Retina (tissue), 1 donor: ENCODE measurements around the gene POLA1.

Experiments used
- DNase-seq: peaks from one replicate; pipeline ENCODE4 v3.0.0-alpha.2; 2016

POLA1 gene

DNA sequence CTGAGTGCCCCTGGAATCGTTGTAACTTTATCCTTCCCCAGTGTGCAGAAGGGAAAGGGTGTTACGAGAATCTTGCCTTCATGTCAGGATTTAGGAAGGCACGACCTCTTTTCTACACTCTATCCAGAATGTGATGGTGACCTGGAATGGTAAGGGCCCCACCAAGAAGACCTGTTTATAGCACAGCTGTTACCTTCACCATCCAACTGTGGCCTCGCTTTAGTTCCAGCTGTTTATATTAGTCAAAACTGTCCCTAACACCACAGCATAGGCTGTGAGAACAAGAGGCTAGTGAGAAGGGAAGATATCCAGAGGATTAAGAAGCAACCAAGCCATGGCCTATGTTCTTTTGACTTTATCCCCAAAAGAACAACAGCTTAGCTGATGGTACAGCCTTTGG, 294.0 kb downstream of the POLA1 start:
- no peak for DNase-seq

DNA sequence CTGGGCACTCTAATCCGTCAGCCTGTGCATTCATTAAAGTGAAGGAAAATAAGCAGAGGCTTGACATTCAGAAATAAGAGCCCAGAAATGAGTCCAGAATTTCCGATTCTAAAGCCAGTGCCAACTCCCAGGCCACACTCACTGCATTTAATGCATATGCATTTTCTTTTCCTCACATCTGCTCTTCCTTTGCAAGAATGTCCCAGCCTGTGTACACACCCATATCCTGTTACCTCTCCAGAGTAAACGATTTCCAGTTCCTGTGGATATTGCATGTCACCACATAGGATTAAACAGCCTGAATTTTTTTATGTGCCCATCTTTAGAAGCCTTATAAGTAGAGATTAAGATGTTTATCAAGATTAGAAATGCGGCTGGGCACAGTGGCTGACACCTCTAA, 294.6 kb downstream of the POLA1 start:
- no peak for DNase-seq

DNA sequence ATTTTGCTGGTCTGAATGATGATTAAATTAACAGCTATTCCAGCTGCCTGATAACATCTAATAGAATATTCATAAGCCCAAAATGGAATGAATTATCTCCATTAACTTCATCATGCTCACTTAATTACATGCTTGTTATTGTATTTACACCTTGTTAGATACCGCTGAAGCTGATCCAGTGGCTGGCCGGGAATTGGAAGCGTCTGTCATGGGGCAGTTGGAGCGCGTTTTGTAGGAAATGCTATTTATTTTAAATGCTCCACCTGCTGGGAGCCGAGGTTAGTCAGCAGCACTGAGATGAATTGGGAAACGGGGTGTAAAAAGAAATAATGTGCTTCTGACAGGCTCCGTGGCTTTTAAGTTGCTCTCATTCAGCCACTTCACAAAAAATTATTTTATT, 296.8 kb downstream of the POLA1 start:
- no peak for DNase-seq

DNA sequence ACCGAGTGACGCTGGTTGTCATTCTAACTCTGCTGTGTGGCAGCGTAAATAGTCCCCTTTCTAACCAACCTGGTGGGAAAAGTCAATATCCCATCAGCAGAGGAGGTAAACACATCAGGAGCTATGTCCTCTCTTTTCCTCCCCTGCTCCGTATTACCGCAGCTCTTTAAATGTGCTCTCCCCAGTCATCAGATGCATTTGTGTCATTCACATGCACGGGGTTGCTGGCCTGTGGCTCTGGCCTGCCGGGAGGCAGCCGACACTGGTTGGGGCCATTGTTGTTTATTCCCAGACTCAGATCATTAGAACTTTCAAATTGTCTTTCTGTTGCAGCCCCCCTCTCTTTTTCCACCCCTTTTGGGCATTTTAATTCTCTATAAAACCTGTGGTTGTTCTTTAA, 300.2 kb downstream of the POLA1 start:
- no peak for DNase-seq

DNA sequence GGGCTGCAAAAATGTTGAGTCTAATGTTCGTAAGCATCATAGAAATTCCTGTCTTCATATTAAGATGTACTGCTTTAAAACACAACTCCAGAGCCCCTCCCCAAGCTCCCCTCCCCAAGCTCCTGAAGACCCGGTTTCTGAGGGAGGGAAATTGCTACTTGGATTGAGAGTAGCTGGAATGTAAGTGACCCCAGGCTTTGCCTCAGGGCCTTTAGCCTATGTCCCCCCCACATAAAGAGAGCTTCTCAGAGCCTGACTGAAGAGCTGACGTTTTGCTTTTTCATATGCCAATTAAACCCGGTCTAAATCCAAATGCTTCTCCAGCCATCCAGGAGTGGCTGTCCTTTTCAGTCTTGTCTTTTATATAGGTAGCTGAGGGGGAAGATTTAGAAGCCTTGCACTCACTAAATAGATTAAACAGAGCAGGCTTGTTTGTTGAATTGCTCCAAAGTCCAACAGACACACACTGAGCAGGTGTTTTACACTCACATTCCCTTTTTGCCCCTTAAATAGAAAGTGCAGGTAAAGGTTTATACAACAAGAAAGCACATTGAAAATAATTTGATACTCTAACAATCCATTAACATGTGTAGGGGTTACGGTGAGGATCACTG, 302.5 kb downstream of the POLA1 start:
- DNase-seq: no peak

DNA sequence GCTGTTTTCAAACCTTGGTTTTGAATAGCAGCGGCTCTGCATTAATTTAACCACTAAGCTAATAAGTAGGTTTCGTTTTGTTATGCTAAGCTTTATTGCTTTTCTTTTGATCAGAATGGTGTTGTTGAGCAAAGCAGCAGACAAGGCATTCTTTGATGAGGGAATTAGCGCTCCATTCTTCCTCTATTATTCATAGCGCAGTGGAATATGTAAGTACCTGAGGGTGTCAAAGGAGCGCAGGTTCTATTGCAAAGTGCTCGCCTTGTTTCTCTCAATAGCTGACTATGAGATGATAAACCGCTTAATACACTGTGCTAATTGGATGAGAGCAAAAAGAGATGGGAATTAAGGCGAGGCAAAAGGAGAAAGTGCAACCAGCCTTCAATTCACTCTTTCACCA, 305.8 kb downstream of the POLA1 start:
- no peak for DNase-seq

DNA sequence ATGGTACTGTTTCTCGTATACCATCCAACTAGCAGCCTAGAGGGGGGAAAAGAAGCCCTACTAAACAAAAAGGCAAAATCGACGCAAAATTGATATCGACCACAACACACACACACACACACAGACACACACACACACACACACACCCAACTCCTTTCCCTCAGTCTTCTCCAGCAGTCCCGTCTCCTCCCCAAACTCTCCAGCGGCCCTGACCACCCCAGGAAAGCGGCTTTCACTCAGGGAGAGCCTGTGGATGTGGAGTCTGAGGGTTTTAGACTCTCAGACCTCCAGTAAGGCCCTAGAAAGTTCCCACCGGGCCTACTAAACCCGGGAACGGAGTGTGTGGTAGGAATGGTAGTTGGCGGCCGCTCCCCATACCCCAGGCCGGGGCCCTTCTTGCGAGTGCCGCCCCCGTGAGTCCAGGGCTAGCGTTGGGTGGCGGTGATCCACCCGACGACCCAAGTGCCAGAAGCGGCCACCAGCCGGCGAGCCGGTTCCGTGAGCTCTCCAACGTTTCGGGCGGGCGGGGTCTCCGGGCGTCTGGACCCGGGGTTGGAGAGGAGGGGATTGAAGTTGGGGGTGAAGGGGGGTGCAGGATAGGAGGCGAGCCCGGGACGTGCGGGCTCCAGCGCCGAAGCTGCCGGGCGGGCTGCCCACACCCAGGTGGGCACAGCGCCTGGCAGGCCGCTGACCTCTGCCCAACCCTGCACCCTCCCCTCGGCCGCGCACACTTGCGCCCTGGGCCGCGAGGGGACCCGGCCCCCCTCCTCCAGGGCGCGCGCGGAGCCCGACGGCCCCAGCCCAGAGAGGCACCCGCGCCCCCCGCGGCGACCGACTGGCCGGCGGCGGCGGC, 308.3 kb downstream of the POLA1 start:
- peak; percentile 22 for DNase-seq

DNA sequence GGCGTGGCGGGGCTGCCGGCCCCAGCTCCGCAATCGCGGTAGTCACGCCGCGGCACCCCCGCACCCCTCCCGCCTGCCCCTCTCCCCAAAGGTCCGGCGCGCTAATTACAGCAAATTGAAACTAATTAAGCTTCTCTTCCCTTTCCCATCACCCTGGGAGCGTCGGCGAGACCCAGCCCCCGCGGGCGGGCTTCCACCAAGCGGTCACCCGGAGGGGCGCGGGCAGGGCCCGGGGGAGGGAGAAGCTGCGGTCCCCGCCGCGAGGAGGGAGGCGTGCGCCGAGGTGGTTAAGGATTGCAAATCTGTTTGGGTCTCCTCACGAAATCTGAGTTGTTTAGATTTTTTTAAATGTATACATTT, 308.9 kb downstream of the POLA1 start:
- DNase-seq: no peak

DNA sequence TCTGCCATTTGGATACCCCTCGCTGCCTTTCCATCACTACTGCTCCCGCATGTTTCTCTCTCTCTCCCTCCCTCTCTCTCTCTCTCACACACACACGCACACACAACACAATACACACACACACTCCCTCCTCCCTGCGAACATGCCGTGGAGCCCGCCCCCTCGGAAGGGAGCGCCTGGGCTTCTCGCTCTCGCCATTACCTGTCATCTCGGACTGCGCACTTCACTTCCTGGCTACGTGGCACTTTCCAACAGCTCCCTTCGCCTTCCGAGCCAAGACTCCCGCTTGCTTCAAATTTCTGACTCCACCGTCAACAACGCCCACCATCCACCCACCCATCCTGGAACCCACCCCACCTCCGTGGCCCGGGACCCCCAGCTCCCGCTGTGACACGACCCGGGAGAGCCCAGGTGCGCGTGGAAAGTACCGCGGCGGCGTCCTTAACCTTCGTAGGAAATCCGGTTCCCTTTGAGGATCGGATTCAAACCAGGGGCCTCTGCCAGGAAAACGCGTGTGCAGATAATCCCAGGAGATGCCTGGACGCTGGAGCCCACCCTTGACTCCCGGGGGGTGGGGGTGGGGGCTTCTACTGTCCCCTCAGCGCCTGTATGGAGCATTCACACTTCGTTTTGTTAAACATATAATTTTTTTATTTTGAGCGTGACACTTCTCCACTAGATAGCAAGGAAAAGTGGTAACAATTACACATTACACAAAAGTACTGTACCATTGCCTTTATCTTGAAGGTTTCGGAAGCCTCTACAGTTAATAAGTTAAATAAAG, 309.5 kb downstream of the POLA1 start:
- DNase-seq: peak; percentile 49

DNA sequence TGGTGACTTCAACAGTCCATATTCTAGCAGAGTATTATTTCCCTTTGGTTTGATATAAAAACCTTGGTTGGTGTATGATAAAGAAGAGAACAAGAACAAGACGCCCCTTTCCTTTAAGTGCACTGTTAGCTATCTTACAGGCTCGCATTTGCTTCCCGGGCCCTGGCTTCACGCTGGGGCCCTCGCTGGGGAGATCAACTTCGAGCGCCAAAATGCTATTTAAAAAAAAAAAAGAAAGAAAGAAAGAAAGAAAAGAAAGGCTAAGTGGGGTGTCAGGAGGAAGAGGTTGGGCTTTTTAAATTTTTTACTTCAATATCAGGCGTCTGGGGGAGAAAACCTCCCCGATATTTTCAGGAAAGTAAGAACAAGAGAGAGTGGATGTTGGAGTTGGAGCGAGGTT, 310.3 kb downstream of the POLA1 start:
- DNase-seq: no peak

DNA sequence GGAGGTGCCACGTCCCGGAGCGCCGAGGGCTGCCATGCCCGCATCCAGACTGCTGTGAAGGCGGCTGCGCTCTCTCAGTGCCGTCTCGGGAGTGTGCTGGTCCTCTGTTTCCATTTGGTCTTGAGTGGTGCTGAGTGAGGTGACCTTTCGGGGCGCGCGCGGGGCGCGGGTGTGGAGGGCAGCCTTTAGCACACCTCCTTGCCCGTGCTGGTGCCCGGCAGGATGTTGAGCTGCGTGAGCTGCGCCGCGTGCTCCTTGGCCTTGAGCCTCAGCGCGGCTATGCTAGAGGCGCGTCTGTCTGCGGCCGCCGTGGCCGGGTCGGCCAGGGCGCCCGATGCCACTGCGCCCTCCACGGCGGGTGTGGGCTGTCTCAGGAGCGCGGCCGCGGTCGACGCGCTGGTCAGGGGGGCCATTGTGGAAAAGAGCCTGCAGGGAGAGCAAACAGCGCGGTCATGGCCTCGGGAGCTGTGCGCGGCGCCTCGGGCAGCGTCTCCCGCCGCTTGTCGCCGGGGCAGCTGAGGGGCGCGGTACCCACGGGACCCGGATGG, 310.8 kb downstream of the POLA1 start:
- peak; percentile 65 for DNase-seq

DNA sequence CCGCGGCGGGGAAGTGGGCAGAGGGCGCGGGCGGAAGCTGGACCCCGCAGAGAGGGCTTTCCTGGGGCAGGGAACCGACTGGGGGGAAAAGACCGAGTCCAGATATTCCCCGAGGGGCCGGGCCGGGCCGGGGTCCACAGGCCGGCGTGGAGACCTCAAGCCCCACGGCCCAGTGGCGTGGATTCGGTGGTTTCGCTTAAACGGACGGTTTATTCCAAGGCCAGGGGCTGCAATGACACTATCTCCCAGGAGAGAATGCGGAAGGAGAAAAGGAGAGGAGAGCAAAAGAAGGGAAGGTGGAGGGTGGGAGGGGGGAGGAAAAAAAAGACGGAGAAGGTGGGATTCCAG, 311.3 kb downstream of the POLA1 start:
- DNase-seq: peak; percentile 34

DNA sequence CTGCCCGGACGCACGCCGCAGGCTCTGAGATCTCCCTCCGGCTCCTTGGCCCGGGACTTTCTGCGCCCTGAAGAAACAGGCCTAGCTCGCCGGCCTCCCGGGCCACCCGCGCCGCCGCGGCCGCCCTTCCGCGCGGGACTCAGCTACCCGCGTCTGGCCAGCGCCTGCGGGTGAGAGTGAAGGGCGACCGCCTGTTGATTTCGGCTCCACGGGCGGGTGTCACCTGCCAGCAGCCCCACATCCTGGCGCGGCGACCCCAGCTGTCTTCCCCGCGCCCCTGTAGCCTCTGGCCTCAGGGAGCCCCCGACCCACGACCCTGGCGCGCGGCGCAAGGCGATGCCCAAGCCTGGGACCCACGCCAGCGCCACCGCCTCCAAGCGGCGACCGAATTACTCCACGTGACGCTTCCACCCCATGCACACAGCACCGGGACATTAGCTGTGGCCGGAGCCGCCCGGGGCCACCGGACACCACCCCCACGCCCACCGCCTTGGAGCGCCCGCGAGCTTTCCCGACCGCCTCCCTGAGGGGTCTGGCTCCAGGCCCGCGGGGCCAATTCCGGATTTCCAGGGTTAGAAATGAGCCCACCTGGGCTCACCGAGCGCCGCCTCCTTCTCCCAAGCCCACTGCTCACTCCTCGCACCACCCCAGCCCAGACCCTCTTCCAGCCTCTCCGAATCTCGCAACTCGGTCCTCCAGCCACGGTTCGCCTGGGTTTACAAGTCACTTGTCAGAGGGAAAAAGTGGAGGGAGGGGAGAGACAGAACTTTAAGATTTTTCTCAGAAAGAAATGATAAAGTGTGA, 311.9 kb downstream of the POLA1 start:
- DNase-seq: no peak

DNA sequence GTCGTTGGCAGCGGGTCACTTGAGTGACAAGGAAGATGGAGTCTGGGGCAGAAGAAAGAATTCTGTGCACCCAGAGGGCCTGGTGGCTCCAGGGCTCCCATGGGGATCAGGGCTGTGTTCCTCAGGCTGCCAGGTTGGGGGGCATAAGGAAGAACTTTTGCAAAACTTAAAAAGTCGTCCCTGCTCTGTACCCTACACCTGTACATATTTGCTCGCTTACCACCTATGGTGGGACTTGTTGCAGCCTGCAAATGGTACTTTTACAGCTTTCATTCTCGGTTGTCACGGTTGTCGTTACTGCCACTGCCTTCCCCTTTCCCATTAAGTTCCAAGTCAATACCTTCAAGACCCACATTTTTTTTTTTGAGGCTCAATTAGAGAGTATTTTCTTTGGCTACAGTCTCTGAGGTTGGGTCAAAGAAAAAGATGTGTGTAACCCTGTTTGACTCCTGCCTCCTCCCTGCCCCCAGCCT, 312.9 kb downstream of the POLA1 start:
- no peak for DNase-seq

DNA sequence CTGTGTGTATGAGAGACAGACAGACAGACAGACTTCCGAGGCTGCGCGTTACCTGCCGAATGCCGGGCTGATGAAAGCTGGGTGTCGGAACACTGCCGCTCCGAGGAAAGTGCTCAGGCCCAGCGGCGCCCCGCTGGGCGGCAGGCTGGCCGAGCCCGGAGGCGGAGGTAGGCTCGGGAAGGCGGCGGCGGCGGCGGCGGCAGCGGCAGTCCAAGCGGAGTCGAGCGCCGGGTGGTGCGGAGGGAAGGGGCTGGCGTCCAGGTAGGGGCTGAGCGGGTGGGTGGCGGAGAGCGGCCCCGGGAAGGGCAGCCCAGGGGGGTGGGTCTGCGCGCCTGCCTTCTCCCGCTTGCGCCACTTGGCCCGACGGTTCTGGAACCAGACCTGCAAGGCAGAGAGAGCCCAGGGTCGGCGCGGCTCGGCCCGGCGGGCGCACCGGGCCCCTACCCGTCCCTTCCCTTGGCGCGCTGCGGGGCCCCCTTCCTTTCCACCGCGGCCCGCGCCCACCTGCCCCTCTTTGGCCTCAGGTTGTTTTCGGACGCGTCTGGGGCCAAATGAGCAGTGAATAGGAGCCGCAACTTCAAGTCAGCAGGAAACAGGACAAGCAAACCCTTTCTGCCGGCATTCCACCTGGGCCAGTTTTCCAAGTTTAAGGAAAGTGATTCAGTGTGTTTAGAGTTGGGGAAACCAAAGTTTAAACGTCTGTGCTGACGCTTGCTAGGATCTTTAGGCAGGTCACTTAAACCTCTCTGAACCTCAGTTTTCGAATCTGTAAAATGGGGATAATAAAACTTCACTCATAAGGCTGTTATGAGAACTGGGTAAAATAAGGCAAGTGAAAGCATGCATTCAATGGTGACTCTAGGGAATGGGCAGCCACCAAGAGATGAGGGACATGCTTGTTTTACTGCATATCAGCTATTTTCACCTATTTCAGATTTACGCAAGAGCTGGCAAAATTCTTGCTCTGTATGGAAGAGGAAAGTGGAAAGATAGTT, 313.6 kb downstream of the POLA1 start:
- no peak for DNase-seq

DNA sequence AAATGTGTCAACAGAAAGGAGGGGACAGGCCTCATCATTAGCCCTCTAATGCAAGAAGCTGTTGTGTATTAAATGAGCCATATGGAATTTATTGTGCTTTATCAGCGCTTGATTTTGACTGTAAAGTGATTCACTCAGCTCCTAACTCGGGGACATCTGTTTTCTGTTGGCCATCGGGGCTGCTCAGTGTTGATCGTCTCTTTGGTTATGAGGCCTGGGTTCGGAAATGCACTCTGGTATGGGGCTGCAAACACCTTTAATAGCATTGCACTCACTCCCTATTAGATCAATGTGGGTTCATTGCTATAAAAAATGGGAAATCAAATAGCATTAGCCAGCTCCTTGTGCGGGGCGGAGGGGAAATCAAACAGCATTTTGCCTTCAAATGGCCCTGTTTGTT, 315.7 kb downstream of the POLA1 start:
- no peak for DNase-seq

DNA sequence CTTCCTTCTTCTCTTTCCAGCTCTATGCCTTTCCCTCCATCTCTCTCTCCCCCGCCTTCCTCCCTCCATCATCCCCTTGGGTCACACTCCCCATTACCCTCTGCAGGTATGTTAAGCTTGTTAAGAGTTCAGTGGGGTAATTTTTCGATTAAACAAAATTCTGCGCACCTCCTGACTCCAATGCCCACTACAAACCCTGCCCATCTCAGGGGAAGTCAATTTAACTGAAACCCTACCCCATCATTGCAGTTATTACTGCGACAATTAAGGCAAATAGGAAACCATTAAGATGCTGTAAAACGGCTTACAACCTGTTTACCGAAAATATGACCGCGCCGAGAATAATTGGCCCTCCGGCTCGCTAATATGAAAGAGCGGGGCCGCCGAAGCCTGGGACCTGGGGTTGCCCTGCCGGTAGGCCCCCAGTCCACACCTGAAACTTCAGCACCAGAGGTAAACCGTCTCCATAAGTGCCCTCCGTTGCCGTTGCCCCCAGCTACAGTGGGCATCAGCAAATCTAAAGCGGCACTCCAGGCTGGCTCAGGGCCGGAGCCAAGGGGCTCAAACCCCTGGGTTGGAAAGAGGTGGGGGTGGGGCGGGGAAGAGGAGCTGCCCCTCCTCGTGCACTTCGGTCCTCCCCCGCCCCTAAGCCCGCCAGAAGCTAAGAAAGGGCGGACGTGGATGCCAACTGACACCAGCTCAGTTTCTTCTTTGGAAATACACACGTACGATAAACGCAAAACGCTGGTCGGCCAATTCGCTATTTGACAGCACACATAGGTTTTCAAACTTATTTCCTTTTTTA, 317.3 kb downstream of the POLA1 start:
- DNase-seq: no peak

DNA sequence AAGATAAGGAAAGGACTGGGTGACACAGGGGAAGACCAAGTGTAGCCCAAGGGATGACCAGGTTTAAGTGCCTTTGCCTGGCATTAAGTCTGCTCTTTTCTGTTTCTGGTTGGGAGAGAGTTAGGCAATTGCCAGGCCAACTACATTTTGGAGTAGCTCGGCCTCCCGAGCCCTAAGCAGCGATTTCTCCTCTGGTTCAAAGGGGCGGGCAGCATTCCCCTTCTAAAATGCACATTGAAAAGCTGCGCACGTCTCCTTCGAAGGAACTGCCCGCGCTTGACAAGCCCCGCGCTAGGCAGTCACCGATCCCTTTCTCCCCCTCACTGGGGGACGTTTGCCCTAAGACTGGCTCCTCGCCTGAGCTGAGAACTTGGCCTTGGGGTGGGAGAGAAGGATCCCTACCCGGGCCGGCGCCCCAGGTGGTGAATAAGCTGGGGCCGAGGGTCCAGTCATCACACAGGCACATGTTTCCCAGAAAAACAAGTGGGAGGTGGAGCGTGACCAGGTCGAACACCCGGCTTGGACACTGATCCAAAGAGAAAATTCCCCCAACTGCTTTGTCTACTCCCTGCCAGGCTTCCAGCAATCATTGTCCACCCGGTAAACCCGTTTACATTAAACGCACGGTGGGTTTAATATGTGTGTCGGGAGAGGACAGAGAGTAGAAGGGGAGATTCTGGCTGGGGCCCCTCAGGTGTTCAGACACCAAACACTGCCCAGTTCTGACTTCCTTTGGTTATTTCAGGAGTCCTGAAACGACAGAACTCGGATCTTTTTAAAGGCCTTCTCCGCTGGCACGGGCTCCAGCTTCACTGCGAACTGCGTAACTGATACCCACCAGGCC, 318.1 kb downstream of the POLA1 start:
- no peak for DNase-seq

DNA sequence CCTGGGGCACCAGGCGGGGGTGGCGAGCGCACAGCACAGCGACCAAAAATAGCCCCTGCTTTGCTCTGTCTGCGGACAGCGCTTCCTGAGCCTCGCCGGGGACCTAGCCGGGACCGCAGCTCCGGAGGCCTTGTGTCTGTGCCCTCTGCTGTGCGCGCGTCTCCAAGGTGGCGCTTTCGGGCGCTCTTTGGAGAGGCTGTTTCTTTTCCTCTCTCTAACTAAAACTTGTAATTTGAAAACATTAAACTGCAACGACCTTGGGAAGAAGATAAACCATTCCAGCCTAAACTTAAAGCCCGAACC, 318.7 kb downstream of the POLA1 start:
- no peak for DNase-seq
